UCSD-AML1 (cell line): ENCODE data around the gene SLC25A21.

Experiments
- DNase-seq: peaks from one replicate; lab custom pipeline; 2025; ENCODE audit not compliant: unreplicated experiment; lab: John Stamatoyannopoulos, UW

The SLC25A21 gene

DNA sequence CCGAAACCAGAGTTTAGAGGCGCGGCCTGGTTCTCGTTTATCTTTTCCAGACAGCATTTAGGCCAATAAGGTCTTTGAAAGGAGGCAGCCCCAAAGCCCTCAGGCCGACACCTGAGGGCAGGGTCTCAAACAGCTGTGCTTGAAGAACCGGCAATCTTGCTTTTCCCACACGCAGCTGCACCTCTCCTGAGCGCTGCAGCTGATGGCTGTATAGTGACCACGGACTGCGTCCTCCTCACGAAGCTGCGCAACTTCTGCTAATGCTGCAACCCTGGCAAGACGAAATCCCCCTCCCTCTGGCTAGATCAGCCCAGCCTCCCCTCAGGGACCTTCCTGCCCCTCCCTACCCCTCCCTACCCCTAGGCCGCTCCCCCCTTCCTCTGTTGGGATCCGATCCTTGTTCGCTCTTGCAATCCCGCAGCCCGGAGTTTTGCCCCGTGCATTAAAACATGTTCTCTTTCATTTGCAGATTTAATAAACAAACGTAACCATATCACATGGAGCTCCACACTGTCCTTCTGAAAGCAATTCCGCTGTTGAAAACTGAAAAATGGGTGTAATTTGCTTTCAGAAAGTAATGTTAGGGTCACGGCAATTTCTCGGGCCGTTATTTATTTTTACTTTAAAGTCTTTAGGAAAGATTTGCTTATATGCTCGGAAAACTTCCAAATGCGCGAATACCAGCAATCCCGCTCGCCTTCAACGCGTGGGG lies 515.6 kb downstream of the SLC25A21 start:
- no peak for DNase-seq

GRCh38 chr14:36655963-36656686 lies 516.3 kb downstream of the SLC25A21 start:
- DNase-seq, result no peak

DNA sequence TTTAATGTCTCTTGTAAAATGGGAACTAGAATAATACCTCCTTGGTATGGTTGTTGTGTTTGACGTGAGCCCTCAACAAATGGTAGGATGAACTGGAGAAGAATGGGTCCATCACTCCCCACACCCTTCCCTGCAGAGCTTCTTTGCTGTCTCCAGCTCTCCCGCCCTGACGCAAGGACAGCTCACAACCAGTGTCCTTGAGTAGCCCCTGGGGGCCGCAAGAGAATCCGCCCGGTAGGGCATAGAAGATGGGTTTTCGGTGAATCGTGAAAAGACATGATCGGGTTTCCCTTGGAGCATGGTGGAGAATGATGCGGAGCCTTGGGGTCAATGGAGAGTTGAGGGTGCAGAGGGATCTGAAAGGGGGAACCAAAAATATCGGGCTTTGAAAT lies 516.8 kb downstream of the SLC25A21 start:
- no peak for DNase-seq

DNA sequence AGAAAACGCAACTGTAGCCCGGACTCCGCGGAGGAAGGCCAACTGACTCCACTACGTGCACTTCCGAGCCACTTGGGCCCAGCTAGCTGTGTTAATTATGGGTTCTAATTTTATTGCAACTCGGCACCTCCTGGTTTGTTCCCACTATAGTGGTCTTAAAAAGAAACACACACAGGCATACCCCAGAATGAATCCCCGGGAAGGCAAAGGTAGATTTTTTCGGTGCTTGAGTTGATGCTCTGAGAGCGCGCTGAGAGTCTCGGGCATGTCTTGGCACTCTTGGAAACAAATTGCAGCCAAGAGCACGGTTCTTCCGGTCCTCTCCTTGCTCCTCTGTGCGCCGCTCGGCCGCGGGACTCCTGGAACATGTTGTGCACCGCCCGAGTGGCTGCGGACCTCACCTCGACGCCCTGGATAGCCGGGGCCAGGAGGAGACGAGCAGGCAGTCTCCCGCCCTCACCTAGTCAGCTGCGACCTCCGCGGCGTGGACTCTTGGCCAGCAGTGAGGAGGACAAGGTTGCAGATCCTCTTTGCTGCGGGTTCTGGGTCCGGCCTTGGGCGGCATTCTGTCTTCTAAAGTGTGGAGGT lies 517.5 kb downstream of the SLC25A21 start:
- DNase-seq, result no peak

DNA sequence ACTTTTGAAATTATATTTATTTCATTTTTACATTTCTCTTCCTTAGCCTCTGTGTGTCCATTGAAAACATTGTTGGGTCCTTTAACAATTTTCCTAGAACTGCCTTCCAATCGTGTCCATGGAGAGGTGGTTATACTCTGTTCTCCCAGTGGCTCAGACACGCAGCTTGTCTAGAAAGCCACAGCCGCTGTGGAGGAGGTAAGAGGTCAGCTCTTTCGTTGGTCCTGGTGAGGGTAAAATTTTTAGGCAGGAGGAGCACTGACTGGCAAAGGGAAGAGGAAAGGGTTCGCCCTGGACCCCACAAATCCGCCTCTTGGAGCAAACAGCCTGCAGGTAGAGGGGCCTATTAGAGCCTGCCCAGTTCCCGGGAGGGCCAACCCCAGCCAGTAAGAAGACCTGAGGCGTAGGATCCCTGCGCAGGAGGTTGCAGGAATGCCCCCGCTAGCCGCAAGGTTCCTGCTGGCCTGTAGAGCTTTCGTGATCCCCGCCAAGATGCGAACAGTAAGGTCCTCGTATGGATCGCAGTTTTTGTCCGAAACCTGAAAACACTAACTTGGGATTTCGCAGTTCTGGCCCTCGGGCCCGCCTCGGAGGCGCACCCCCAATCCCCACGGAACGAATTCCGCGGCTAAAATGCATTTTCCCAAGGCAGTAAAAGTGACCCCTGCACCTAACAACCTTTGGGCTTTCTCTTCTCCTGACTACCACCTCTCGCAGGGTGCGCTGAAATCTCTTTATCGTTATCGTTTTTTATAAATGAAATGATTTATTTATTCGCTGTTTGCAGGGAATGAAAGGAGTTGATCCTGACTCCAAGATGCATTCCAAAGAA lies 518.2 kb downstream of the SLC25A21 start:
- DNase-seq, result no peak

DNA sequence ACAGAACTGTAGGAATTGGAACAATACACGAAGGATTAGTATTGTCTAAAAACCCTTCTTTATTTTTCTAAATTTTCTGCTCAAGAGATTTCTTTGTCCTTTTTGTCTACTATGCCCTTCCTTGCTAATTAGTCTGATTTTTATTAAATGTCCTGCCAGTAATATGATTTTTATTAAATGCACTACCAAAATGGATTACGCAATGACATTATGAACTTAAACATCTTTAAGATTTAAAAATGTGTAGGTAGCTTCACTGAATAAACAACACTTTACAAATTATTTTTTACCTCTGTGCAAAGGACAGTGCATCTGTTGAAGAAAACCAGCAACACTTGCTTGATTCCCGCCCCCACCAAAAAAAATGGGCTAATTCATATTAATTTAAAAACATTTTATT lies 519.0 kb downstream of the SLC25A21 start:
- no peak for DNase-seq

- DNase-seq, result no peak
These were observed 519.7 kb downstream of the SLC25A21 start for GRCh38 chr14:36652542-36653201.

- no peak for DNase-seq
These were observed 522.3 kb downstream of the SLC25A21 start for GRCh38 chr14:36649872-36650650.

DNA sequence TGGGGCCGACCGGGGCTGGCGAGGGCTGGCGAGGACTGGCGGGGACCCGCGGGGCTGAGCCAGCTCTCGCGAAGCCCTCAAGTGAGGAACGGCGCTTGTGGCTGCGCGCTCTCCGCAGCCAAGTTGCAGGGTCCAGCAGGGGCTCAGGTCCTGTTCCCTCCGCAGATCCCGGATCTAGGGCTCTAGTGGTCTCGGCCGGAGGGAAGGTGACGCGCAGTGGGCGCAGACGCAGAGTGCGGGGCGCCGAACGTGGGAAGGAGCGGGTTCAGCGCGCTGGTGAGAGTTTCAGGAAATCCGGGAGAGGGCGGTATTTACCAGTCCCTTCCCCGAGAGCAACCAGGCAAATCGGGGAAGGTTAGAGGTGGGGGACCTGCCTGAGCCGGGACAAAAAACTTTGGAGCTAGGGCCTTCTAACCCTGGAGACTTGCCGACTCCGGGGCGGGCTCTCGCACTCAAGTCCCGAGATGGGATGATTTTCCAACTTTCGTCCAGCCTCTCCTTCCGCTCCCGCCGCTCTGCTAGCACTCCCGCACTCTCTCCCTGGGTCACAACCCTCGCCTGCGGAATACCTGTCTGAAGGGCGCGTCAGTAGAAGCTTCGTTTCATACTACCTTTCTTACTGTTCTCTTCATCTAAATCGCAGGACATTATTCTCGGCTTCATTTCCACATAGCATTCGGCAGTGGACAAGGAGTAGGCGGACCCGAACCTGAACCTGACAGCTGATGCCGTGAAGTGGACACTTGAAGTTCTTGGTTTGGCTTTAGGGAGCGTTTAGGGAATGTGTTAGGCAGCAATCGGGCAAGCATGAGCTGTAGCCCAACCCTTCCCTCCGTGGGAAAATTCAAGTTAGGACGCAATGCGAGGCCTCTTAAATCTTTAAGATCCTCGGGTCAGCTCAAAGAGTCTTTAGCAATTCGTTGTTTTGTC lies 524.3 kb downstream of the SLC25A21 start:
- DNase-seq, result no peak

GRCh38 chr14:36647417-36647823 lies 525.0 kb downstream of the SLC25A21 start:
- DNase-seq, result no peak

DNA sequence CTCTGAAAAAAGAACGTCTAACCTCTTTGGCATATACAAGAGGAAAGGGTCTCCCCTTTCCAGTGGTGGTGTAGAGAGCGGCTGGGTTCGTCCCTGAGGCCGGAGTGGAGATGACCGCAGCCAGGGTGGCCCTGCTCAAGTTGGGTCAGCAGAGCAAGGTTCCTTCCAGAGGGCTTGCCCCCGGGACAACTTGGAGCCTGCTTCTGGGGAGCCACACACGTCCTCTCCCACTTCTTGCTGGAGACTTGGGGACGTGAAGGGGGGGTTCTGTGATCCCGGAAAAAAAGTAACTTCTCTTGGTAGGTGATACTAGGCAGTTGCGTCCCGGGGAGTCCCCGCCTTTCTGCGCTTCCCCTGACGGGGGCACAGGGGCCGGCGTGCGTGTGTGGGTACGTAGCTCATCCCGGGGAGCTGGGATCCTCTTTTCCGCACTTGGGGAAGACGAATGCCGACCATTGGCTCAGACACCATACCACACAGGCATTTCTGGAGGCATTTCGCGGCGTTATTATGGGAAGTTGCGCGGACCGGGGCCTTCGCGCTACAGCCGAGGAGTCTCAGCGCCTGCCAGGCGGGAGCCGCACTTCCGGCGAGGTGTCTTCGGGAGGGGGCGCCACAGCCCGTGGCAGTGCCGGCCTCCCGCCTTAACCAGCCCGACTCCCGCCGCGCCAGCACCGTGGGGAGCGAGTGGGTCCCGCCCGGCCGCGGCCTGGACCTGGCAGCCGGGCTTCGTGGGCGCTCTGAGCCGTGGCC lies 525.6 kb downstream of the SLC25A21 start:
- no peak for DNase-seq

DNA sequence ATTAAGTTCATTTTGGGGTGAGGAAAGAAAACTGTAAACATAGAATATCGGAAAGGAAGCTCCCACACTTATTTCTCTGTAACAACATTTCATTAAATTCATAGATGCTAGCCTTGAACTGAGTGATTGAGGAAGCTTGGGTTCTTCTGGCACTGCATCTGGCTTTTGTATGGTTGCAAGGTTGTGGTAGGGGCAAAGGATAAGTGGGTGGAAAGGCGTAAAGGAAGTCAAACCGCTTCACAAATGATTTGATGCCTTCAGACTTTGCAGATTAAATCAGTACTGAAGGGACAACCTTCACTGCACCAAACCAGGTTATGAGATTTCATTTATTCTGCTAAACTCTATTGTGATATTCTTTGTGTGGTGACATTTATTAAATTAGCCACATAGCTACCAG lies 538.8 kb downstream of the SLC25A21 start:
- DNase-seq, result no peak
